HG03159 (cell line): ENCODE results near the gene SPECC1.
"Not testable (repeated sequence)": the region's sequence is repeated elsewhere in the genome, so short reads cannot be mapped to it uniquely, and the experiment has no call there.

ENCODE experiments used
- ATAC-seq: cut with Tn5 transposase; IDR thresholded peaks from one replicate; pipeline ENCODE4 v1.9.1; 2021; ENCODE audit warnings: mild to moderate bottlenecking, moderate library complexity; ENCODE audit not compliant: unreplicated experiment

The SPECC1 gene

DNA sequence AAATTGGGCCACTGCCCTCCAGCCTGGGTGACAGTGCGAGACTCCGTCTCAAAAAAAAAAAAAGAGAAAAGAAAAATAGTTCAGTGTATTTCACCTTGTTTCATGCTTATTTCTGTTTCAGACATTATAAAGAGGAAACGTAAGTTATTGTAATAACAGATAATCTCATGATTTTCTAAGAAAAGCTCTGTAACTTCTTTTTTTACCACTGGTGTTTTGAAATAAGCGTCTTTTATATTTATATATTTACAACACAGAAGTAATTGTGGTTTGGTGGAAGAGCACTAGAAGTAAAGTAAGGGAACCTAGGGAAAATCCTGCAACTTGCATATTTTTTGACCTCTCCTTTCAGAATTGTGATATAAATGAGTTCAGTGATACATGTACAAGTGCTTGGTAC is 354.7 kb downstream of the SPECC1 start:
- ATAC-seq = not testable (repeated sequence)
